GM13976 (cell line): ENCODE results near the gene FKBP14.
A peak's percentile ranks its signal among the peaks of the same experiment; 100 is the strongest.

Experiments used
- DNase-seq: peaks from one replicate; pipeline ENCODE4 v3.0.0; 2012; ENCODE audit warnings: low spot score
- CTCF ChIP-seq: IDR thresholded peaks from 2 replicates; pipeline ENCODE4 v1.5.1; 2012; ENCODE audit warnings: borderline replicate concordance, mild to moderate bottlenecking; ENCODE audit not compliant: insufficient read depth; ENCODE audit errors: extremely low read depth, missing control alignments, control extremely low read depth
- in situ Hi-C: fragments of 300-500 bp; cut with MboI; formaldehyde crosslinking; loops from one replicate; pipeline ENCODE4 v1.12.0; 2022; ENCODE audit warnings: low sequenced_read_pairs, mixed read lengths, inconsistent platforms; ENCODE audit not compliant: unreplicated experiment

Gene FKBP14

DNA sequence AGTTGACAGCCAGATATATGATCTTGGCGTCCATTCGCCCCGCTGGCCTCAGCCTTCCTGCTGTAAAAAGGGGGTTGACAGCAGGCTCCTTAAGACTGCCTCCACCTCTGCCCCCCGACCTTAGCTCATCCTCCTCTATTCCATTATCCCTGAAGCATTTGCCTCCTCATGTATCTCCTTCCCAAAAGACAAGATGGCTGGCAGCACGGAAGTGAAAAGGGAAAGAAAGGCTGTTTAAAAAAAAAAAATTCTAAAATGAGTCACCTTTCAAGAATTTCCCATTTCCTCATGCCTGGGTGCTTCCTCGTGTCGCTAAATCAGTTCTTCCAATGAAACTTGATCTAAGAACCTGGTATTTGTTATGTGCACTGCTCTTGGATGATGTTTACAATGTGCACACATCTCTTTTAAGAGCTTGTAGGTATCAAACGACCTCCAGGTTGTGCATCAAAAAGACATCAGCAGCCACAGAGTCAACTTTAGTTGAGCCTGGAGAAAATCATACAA is 38.6 kb downstream of the FKBP14 start:
- no peak for TF ChIP-seq CTCF
- in situ Hi-C loops, result no loop called here
- DNase-seq, result peak; percentile 36

- no peak for TF ChIP-seq CTCF
- peak; percentile 40 for DNase-seq
- in situ Hi-C loops, result no loop called here
Observed at GRCh38 chr7:29987083-29987482, 39.4 kb downstream of the FKBP14 start.

GRCh38 chr7:29980151-29980550 is 46.4 kb downstream of the FKBP14 start:
- in situ Hi-C loops, result no loop called here
- no peak for DNase-seq
- no peak for TF ChIP-seq CTCF

DNA sequence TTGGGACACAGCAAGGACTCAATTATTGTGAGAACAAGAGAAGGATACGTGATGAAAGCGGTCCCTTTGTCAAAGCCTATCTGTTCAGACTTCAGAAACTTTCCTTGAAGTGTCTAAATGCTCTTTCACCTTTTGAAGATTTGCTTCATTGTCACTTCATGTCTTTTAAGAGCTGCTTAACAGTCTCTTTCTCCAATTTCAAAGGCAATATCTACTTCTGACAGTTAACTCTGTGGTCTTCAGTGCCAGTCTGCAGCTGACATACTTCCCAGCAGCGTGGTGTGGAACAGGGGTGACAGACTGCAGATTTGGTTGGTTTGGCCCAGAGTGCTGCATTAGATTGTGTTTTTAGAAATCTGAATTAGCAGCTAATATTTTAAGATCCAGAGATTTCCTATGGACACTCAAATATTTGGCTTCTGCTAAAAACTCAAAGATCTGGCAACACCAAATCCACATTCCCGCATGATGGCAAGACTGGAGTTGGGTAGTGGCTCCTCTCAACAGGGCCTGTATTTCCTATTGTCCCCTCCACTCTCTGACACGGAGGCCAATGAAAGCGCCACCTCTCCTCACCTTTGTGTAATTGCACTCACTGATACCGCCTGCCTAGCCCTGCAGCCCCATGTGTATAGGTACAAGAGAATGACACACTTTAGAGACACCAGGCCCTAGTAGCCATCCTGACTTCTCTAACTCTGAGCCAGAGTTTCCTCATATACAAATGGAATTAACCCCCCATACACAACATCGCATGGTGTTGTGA is 48.4 kb downstream of the FKBP14 start:
- DNase-seq, result no peak

GRCh38 chr7:29976673-29977415 is 49.7 kb downstream of the FKBP14 start:
- no peak for TF ChIP-seq CTCF
- in situ Hi-C loops, result no loop called here
- no peak for DNase-seq

More for the DNA sequence above, 48.4 kb downstream of the FKBP14 start:
- in situ Hi-C loops, result no loop called here
- TF ChIP-seq CTCF, result no peak

DNA sequence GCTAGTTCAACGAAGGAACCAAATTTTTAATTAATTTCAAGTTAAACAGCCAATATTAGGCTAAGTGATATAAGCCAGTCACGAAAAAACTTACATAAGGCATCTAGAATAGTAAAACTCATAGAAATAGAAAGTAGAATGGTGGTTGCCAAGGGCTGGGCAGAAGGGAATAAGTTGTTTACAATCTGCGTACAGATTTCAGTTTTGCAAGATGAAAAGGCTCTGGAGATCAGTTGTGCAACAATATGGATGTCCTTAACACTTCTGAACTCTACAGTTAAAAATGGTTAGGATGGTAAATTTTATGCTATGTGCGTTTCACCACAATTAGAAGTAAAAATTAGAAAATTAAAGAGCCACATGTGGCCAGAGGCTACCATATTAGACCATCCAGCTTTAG is 50.2 kb downstream of the FKBP14 start:
- TF ChIP-seq CTCF, result no peak
- no peak for DNase-seq
- in situ Hi-C loops, result no loop called here
